ENCODE measurements around the gene OR4K5.
"Not testable (repeated sequence)": the region's sequence is repeated elsewhere in the genome, so short reads cannot be mapped to it uniquely, and the experiment has no call there.

Gene OR4K5, protein sequence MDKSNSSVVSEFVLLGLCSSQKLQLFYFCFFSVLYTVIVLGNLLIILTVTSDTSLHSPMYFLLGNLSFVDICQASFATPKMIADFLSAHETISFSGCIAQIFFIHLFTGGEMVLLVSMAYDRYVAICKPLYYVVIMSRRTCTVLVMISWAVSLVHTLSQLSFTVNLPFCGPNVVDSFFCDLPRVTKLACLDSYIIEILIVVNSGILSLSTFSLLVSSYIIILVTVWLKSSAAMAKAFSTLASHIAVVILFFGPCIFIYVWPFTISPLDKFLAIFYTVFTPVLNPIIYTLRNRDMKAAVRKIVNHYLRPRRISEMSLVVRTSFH

DNA sequence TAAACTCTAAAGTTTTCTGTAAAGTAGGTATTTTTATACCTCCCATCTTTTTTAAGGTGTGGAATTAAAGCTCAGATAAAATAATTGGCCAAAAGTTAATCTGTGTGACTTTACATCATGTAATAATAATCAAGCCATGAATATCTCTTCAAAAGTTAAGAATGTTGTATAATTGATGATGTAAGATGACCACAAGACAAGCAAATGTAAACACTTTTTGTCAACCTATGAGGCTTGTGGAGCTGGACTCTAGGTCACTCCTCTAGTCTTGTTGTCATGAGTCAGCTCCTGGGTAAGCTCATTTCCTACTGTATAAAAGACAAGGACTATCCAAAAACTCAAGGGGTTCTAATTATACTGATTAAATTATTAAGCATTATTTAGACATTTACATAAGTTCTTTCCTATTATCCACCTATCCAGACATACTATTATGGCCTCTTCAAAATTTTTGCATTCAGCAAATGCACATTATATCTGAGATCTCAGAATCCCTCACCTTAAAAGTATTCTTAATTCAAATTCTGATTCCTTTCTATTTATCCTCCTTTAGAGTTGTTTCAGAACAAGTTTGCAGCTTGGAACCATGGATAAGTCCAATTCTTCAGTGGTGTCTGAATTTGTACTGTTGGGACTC, at the start of gene OR4K5:
TSS of gene OR4K5 (plus strand) at position 587 of the 637 bp plus-strand sequence. CDS start at position 587, 0 bp downstream.
- no peak for DNase-seq (ENCODE audit: low read depth in 2 of 2)

DNA sequence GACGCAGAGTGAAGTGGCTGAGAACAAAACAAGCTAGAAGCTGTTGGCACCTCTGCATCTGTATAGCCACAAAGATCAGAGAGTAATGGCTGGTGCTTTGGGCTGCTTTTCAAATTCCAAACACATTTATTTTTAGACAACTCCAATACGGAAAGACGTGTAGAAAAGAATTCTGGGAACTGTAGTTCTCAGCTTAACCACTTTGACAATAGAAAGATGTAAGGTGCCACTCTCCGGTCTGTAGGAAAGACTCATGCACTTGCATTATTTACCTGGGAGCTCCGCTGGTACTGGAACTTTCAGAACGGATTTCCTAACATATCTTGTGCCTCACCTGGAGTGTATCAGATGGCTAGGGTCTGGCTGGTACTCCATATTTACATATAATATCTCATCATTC, 47.2 kb upstream of the OR4K5 start:
- no peak for DNase-seq (ENCODE audit: low read depth in 2 of 2)

DNA sequence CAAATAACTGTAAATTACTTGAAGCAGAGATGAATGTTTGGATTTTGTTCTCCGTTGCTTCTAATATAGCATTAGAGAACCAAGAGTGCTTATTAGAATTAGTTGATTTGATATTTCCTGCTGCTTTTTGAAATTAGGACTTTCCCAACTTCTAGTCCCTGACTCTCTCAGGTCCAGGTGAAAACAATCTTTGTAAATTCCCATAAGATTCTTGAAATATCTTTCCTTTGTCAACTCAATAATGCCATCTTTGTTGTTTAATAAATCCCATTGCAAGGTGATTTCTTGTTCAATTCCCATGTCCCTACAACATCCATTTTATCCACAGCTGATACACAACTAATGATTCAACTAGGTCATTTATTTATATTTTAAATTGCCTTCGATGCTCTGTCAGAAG, 45.6 kb upstream of the OR4K5 start, which contains the start of gene OR4K2:
TSS of gene OR4K2 (plus strand) at position 301 of the 400 bp plus-strand sequence. CDS start 1,126 bp downstream, outside the sequence.
- no peak for DNase-seq (ENCODE audit: low read depth in 2 of 2)

DNA sequence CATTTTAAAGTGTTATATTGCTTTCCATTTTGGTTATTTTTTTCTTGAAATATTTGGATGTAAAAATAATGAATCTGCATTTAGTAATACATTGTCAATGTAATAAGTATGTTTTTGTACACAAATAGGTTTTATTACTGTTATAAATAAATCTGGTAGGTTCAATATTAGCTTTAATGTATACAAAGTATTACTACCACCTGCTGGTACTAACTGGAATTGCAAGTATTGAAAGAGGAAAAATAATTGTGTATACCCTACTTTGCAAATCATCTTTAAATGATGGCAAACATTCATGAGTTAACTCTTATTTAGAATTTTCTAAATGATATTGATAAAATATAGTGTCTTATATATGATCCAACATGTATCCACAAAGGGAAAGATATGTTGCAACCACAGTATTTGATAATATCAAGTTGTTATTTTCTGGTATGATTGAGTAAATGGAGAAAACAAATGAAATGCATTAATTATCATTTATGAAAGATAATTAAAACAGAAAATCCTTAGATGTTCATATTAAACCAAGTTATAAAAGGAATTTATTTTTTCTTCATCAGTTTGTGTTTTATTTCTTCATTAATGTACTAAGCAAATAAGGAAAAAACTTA, 42.3 kb upstream of the OR4K5 start:
- no peak for DNase-seq (ENCODE audit: low read depth in 2 of 2)

DNA sequence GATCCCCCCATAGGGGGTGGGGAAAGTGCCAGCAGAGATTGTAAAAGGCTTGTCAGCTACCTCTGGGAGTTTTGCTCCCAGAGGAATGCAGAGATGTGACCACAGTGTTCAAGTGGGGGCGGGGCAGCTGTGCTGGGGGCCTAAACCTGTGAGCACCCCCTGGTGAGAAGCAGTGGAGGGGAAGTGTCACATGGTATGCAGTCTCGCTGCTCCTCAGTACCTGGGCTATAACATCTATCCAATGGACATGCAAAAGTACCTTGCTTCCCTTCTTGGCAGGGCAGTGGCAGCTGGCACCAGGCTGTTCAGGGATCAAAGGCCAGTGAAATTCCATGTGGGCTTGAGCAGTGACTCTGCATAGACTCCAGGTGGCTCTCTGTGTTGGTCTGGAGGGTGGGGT, 25.1 kb upstream of the OR4K5 start:
- DNase-seq (ENCODE audit: low read depth in 2 of 2) = no peak

DNA sequence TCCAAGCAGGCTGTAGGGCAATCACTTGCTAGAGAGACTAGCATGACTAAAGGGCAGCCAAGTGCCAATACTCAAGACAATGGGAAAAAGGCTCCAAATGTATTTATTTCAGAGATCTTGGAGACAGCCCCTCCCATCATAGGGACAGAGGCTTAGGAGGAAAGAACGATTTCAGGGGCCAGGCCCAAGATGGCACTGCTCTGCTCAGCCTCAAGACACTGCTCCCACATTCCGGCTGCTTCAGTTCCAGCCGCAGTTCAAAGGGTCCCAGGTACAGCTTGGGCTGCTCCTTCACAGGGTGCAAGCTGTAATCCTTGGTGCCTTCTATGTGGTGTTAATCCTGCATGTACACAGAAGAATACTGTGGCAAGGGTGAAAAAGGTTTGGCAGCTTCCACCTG, 19.4 kb upstream of the OR4K5 start:
- DNase-seq (ENCODE audit: low read depth in 2 of 2) = no peak

DNA sequence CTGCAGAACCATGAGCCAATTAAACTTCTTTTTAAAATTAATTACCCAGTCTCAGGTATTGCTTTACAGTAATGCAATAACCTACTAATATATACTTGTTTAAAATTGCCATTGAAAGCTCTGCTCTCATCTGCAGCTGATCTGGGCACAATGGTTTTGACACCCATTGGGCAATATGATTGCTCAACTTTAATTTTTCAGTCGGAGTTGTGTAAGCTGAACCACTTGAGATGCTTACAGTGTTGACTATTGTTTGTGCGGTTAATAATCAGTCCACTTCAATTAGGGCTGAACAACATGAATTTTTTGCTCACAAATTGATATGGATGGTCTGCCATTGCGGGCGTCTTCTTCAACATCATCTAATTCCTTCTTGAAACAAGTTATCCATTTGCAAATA, 18.0 kb upstream of the OR4K5 start:
- no peak for DNase-seq (ENCODE audit: low read depth in 2 of 2)

DNA sequence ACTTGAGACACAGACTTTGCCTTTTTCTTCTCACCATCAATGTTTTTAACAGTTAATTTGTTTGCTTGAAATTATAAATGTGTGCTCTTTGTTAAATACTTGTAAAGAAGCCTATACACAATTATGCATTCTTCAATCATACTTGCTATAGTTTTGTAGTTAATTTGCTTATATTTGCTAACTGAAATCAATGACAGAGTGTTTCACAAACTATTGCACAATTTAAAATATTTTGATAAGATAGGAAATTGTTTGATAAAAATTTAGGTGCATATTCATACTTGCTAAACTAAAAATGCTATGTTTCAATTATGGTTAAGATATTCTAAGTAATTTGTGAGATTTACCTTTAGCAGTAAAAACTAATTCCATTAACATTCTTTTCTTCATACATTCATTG, 13.7 kb upstream of the OR4K5 start:
- DNase-seq (ENCODE audit: low read depth in 2 of 2) = no peak

DNA sequence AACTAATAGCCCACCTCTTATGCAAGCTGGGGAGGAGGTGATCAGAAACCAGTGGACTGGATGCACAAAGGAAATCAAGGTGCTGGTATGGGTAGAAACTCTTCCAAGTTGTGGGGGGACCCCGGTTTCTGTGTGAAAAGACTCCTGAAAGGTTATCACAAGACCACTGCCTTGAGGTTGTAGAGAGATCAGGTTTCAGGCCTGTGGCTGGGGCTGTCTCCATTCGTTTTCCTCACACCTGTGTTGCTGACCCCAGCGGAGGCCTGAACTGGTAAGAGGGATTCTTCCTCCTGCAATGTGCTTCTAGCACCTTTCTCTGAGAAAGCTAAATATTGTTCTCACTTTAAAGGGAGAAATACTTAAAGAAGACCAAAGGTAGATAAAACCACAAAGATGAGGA, 9.3 kb upstream of the OR4K5 start:
- DNase-seq (ENCODE audit: low read depth in 2 of 2) = no peak

DNA sequence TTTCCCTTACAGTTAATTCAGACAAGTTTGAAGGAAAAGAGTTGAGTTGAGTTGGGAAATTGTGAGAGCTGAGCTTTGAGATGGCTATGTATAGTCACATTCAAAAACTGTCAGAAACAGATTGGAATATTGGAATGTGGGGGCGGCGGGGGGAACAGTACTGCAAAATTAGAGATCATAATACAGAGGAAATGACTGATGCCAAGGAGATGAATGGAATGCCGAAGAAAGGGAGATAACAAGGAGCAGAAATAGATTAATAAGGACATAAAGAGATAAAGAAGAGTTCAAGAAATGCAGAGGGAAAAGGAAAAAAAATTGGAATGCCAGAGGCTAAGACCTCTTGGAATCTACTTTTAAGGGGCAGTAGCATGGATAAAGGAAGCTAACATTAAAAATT, 3.2 kb upstream of the OR4K5 start:
- DNase-seq (ENCODE audit: low read depth in 2 of 2) = no peak

DNA sequence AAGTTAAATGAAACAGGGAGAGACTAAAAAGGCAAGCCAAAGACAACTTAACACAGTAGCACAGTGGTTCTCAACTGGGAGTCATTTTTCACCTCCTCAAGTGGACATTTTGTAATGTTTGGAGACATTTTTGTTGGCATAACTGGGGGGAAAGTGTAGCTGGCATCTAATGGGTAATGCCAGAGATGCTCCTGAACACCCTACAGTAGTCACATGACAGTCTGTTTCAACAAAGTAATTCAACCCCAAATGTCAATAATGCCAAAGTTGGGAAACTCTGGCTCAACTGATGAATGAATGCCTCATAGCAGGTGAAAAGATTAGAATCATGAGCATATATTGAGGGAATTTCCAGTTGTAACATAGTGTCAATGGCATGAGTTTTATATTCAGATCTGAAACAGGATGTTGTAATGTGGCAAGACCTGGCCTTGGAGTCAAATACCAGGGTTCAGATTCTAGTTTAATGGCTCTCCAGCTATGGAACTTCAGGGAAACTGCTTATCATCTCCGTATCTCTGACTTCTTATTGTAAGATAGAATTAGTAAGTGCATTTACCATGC, 2.4 kb upstream of the OR4K5 start:
- no peak for DNase-seq (ENCODE audit: low read depth in 2 of 2)

DNA sequence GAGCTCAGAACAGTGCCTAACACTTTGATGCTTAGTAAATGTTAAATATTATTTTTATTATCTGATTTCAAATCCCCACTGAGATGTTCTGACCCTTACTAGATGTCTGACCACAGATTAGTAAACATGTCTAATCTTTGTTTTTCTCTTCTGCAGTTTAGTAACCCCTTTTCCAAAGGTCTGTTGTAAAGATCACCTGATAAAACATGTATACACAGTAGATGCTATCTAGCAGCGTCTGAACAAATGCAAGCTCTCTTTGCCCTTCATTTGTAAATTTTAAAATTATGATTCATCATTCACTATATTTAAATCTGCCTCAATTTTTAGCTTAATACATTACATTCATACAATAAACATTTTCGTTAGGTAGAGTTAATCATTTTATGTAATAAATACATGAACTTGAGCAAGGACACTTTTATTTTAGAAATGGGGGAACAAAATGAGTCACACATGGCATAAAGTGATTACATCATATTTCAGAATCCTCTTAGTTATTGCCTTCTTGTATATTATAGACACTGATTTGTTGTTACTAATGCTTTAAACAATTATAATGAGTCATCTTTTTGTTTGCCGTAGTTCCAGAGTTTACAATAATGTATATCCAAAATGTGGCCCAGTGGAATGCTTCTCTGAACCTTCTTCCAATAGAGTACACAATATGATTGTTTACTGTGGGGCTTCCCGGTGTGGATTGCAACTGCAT, 1.7 kb upstream of the OR4K5 start:
- no peak for DNase-seq (ENCODE audit: low read depth in 2 of 2)

DNA sequence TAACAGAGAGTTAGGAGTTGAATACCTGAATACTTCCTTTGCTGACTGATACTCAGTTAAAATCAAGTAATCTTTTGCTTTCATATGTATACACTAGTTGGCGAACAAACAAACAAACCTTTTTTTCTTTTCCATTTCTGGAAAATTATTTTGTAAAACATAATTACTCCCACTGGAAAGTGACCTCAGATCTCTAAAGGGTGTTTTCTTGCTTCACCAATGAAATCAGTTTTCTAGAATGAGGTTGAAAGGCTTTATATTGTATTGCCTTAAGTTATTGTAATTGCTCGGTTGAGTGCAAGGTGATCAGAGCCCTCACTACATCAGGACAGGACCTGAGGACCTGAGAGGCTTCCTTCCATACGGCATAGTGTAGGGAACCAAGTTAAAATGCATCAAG, 10.2 kb downstream of the OR4K5 start, which contains the start of gene OR4K1:
TSS of gene OR4K1 (plus strand) at position 301 of the 400 bp plus-strand sequence. CDS start 4,750 bp downstream, outside the sequence.
- no peak for DNase-seq (ENCODE audit: low read depth in 2 of 2)

DNA sequence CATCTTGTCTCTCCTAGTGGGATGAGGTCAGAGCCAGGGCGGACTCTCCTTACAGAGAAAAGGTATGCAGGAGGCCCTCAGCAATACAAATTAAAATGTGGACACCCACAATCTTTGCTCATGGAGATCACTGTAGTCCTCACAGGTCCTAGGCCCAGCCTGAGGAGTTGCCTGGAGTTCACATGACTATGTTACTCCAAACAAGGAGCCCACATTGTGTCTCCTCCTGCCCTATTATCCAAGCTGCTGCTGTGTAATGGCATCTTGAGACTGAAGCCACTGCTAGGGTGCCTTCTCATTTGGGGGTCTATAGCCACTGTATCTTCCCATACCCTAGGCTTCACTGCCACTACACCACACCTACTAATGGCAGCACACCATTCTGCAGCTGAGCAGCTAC, 21.3 kb downstream of the OR4K5 start:
- no peak for DNase-seq (ENCODE audit: low read depth in 2 of 2)

DNA sequence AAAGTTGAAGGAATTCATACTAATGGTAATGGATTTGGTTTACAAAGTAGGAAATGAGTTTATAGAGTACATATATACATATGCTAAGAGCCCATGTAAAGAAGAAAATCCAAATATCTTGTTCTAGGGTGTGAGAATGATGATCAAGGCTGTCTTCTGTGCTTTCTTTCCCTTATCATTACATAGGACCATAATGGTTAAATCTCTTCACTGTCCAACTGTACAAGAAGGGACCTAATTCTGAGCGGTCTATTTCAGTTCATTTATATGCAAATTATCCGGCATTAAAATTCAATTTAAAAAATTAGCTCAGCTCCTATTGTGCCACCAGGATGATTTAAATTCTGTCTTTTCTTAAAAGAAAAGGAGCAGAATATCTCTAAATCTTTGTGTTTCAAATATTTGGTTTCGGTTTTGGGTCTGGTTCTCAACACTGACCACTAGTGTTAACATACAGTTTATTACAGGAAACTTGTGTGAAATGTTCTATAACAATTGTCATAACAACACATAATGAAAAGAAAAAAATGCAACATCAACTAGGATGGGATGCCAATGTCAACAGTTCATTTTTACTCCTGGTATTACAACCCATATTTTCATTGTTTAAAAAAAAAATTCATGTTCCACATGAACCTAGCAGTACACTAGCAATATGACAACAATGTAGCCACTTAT, 27.1 kb downstream of the OR4K5 start:
- no peak for DNase-seq (ENCODE audit: low read depth in 2 of 2)

DNA sequence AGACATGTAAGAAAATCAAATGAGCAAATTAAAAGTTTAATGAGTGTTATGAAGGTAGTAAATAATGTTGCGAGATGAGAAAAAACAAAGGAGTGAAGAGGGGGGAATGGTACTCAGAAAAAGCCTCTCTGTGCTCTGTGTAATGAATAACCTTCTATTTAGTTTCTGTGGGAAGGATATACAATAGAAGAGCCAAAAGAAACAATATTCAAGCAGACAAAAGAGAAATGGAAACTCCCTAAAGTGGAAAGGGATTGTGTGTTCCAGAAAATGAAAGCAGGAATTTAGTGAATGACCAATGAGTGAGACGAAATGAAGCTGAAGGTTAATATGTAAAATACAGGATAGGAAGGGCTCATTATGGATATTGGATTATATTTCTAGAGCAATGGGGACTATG, 28.8 kb downstream of the OR4K5 start:
- DNase-seq (ENCODE audit: low read depth in 2 of 2) = no peak

DNA sequence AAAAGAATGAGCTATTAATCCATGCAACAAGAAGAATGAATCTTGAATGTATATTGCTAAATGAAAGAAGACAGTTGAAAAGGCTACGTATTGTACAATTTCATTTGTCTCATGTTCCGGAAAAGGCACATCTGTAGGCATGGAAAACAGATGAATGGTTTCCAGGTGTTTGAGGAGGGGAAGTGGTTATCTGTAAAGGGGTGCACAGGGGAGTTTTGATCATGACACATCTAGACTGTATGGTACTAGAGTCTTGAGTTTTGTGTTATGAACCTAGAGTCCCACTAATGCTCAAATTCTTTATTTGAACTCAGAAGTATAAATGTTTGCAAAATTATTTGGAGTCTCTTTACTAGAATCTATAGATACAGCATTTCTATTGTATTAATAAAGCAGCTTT, 49.3 kb downstream of the OR4K5 start:
- DNase-seq (ENCODE audit: low read depth in 2 of 2) = not testable (repeated sequence)
